Activated T-helper 1 cell treated with Interleukin-2 at 50 U/mL for 16 hours (primary cell): Measurements from ENCODE around the gene CKAP5.

Source experiments
- DNase-seq: peaks from one replicate; pipeline ENCODE4 v3.0.0-alpha.2; 2020; ENCODE audit warnings: low read depth

Gene CKAP5

GRCh38 chr11:46762248-46762647 lies 83.8 kb downstream of the CKAP5 start:
- no peak for DNase-seq

DNA sequence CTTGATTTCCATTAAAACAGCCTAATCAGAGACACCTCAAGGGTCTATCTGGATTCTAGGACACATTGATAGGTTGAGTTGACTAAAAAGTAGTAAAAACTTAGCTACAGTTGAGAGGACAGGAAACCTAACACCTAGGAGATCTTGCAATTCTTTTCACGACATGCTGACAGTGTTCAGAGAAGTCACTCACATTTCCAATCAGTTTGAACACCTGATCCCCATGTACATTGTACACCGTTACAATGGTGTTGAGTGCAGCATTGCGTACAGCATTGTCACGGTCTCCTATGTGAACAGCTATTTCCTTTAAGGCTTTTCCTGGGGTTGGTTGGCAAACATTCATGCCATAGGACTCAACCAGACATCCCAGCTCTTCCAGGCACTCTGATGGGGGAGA lies 84.3 kb downstream of the CKAP5 start:
- DNase-seq: no peak

DNA sequence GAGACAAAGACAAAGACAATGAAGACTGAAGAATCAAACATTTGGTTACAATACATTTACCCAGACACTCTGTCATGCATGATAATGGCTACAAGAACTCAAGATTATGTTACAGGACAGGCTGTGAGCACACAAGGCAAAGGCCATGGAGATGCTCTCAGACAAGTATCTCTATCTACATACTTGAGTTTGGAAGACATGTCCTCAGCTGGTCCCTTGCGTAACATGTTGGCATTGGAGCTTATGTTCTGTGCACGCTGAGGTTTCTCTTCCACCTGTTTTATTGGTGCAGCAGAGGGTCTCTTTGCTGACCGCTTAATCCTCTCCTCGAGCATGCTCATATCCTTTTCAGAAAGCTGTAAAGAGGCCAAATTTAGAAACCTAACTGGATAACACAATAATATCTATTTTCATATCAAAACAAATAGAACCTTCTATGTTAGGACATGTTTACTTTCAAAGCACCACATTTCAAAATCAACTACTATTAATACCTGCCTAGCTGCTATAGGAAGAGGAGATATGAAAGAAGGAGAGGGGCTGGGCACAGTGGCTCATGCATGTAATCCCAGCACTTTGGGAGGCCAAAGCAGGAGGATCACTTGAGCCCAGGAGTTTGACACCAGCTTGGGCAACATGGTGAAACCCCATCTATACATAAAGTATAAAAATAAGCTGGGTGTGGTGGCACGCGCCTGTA lies 85.5 kb downstream of the CKAP5 start:
- DNase-seq: no peak

DNA sequence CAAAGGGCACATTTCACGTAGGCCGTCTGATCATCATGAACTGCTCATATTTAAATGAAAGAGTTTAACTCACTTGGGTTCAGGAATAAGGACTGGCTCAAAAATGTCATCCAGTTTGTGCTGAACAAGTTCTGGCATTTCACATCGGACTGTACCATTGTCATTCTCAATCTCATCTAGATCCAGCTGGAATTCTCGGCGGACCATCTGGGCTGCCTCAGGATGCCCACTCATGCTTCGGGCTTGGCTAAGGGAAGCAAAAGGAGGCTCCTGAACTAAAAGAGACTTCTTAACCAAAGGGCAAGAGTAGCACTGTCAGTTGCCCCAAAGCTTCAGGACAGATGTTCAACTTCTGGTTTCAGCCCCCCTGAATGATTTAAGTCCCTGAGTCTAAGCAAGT lies 86.9 kb downstream of the CKAP5 start:
- DNase-seq: no peak

DNA sequence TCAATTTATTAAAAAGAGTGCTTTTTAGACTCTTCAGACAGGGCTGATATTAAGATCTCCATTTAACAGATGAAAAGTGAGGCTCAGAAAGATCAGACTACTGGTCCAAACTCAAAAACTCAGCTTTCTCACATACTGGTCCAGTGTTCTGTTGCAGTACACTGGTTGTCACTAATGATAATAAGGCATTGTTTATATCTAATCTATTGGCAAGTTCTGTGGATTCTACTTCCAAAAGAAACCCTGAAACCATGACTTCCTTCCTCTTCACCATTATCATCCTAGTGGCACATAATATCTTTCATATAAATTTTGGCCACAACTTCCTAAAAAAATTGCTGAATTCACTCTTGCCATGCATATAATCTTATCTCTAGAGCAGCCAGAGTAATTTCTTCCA lies 90.1 kb downstream of the CKAP5 start:
- DNase-seq: no peak

- no peak for DNase-seq
Measured at GRCh38 chr11:46747150-46747549, 98.9 kb downstream of the CKAP5 start.

- no peak for DNase-seq
Measured at GRCh38 chr11:46745995-46746394, 100.1 kb downstream of the CKAP5 start.

- DNase-seq: no peak
Measured at GRCh38 chr11:46745328-46745727, 100.8 kb downstream of the CKAP5 start.

DNA sequence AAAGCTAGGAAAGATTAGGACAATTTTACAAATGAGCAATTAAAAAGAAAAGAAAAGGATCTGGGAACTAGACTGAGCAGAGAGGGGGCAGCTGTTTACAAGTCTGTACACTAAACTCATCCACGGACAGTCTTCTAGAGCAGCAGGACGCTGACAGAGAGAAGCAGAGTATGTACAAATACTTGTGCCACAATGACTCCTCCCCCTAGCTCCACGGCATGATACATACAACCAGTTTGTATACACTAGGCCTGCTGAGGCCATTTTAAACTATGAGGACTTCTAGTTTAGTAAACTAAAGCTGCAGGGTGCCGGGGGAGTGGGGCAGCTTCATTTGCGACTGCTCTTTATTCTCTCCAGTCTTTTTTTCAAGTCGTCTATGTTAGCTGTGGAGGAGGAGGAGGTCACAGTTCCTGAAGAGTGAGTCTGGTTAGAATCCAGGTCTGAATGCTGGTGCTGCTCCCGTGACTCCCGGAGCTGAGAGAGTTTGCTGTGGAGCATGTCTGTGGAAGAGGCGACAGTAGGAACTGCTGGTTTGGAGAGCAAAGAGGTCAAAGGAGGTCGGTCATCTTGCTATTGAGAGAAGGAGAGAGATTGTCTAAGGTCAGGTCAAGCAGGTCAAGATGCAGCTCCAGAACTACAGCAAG lies 102.3 kb downstream of the CKAP5 start:
- DNase-seq: no peak

- no peak for DNase-seq
Measured at GRCh38 chr11:46743043-46743442, 103.0 kb downstream of the CKAP5 start.

- DNase-seq: no peak
Measured at GRCh38 chr11:46741600-46742484, 104.2 kb downstream of the CKAP5 start.

DNA sequence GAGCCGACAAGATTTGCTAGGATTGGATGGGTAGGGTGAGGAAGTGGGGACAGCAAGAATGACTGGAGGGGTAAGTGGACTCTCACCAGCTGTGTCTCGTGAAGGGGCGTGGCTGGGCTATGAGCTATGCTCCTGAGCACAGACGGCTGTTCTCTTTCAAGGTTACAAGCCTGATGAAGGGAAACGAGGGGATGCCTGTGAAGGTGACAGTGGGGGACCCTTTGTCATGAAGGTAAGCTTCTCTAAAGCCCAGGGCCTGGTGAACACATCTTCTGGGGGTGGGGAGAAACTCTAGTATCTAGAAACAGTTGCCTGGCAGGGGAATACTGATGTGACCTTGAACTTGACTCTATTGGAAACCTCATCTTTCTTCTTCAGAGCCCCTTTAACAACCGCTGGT lies 107.2 kb downstream of the CKAP5 start:
- no peak for DNase-seq

DNA sequence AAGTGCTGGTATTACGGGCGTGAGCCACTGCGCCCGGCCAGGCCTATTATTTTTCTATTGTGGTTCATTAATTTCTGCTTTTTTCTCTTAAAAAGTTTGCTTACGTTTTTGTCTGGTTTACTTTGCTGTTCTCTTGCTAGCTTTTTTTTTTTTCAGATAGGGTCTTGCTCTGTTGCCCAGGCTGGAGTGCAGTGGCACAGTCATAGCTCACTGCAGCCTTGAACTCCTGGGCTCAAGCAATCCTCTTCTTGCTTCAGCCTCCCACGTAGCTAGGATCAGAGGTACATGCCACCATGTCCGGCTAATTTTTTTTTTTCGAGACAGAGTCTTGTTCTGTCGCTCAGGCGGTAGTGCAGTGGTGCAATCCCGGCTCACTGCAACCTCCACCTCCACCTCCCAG lies 108.4 kb downstream of the CKAP5 start:
- no peak for DNase-seq

DNA sequence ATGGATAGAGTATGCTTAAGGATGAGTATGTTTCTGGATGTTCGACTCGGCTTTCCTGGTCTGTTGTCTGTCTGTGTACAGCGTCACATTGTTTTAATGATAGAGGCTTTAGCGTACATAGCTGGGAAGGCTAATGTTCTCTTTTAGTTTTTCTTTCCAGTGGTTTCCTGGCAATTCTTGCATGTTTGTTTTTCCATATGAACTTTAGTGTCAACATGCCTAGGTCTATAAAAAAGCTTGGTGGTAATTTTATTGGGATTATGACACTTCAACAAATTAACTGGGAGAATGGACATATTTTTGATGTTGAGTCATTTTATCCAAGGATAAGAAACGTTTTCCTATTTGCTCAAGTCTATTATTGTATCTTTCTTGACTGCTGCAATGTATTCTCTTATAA lies 109.5 kb downstream of the CKAP5 start:
- DNase-seq: no peak

DNA sequence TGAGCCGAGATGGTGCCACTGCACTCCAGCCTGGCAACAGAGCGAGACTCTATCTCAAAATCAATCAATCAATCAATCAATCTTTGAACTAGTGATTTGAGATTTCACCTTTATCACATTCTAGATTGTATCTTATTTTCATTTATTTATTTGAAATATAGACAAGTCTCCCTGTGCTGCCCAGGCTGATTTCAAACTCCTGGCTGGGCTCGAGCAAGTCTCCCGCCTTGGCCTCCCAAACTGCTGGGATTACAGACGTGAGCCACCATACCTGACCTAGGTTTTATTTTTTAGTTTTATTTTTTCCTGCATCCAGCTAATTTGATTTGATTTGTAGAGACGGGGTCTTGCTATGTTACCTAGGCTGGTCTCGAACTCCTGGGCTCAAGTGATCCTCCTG lies 109.9 kb downstream of the CKAP5 start:
- no peak for DNase-seq

DNA sequence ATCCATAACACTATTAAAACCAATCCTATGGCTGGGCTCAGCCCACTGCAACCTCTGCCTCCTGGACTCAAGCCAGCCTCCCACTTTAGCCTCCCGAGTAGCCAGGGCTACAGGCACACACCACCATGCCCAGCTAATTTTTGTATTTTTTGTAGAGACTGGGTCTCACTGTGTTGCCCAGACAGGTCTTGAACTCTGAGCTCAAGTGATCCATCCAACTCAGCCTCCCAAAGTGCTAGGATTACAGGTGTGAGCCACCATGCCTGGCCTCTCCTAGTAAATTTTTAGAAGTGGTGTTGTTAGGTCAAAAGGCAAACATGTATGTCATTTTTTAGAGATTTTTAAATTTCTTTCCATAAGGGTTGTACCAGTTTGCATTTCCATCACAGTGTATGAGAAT lies 112.8 kb downstream of the CKAP5 start:
- no peak for DNase-seq

- DNase-seq: no peak
Measured at GRCh38 chr11:46731545-46731944, 114.5 kb downstream of the CKAP5 start.

DNA sequence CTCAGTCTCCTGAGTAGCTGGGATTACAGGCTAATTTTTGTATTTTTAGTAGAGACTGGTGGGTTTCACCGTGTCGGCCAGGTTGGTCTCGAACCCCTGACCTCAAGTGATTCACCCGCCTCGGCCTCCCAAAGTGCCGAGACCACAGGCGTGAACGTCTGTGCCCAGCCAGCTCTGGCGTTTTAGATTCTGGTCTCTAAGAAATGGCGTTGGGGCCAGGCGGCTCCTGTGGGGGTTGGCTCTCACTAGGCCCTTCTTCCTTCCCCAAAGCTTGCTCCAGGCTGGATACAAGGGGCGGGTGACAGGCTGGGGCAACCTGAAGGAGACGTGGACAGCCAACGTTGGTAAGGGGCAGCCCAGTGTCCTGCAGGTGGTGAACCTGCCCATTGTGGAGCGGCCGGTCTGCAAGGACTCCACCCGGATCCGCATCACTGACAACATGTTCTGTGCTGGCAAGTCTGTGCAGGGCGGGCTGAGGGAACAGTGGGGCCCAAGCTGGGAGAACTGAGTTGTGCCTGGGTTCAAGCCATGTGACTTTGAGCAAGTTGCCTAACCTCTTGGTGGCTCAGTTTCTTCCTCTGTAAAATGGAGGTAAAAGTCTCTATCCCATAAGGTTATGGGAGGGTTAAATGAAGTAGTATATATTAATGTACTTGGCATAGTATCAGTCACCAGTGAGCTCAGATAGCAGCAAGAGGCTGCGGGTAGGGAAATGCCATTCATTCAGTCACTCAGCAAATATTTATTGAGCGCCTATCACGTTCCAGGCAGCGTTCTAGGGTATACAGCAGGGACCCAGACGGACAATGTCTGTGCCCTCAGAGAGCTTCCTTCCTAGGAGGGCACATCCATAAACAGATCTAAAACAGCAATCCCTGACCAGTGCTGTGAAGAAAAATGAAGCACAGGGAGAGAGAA lies 116.7 kb downstream of the CKAP5 start:
- DNase-seq: no peak

- DNase-seq: no peak
Measured at GRCh38 chr11:46728659-46729040, 117.4 kb downstream of the CKAP5 start.

- no peak for DNase-seq
Measured at GRCh38 chr11:46727952-46728658, 118.0 kb downstream of the CKAP5 start.

DNA sequence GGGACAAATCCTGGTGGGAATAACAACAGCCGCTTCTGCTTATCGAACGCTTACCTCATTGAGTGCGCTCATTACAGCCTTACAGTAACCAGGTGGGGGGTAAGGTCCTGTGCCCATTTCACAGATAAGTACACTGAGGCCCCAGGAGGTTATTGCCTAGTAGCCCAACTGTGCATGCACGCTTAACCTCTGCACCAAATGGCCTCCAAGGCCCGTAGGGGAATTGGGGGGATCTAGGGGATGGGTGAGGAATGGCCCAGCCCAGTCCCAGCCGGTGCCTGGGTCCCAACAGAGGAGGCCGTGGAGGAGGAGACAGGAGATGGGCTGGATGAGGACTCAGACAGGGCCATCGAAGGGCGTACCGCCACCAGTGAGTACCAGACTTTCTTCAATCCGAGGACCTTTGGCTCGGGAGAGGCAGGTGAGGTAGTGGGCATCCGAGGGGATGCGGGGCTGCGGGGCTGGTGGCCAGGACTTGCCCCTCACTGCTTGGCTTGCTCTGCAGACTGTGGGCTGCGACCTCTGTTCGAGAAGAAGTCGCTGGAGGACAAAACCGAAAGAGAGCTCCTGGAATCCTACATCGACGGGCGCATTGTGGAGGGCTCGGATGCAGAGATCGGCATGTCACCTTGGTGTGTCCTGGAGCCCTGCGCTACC lies 119.7 kb downstream of the CKAP5 start:
- no peak for DNase-seq
